Measurements from ENCODE around the gene SELENOP.

DNA sequence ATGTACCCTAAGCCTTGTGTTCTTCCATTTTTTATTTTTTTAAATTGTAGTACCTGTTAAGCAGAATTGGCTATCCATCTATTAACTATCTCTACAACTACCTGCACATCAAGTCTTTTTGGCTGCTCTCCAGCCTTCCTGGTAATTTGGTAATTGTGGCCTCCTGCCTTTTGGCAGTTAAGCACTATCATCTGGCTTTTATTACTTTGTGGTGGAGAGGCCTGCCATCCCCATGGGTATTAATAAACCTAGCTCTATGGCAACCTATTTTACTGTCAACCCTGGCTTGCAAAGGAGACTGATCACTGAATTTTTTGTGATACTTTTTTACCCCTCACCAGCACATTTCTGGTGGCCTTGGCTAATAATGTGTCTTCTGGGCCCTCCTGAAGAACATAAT is 20.5 kb downstream of the SELENOP start:
- TF ChIP-seq, protein P1, sequence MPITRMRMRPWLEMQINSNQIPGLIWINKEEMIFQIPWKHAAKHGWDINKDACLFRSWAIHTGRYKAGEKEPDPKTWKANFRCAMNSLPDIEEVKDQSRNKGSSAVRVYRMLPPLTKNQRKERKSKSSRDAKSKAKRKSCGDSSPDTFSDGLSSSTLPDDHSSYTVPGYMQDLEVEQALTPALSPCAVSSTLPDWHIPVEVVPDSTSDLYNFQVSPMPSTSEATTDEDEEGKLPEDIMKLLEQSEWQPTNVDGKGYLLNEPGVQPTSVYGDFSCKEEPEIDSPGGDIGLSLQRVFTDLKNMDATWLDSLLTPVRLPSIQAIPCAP (CRISPR knock-in tag; IDR thresholded peaks at IDR 0.05; ENCODE audit: borderline replicate concordance): no peak
- TF ChIP-seq, protein P2, sequence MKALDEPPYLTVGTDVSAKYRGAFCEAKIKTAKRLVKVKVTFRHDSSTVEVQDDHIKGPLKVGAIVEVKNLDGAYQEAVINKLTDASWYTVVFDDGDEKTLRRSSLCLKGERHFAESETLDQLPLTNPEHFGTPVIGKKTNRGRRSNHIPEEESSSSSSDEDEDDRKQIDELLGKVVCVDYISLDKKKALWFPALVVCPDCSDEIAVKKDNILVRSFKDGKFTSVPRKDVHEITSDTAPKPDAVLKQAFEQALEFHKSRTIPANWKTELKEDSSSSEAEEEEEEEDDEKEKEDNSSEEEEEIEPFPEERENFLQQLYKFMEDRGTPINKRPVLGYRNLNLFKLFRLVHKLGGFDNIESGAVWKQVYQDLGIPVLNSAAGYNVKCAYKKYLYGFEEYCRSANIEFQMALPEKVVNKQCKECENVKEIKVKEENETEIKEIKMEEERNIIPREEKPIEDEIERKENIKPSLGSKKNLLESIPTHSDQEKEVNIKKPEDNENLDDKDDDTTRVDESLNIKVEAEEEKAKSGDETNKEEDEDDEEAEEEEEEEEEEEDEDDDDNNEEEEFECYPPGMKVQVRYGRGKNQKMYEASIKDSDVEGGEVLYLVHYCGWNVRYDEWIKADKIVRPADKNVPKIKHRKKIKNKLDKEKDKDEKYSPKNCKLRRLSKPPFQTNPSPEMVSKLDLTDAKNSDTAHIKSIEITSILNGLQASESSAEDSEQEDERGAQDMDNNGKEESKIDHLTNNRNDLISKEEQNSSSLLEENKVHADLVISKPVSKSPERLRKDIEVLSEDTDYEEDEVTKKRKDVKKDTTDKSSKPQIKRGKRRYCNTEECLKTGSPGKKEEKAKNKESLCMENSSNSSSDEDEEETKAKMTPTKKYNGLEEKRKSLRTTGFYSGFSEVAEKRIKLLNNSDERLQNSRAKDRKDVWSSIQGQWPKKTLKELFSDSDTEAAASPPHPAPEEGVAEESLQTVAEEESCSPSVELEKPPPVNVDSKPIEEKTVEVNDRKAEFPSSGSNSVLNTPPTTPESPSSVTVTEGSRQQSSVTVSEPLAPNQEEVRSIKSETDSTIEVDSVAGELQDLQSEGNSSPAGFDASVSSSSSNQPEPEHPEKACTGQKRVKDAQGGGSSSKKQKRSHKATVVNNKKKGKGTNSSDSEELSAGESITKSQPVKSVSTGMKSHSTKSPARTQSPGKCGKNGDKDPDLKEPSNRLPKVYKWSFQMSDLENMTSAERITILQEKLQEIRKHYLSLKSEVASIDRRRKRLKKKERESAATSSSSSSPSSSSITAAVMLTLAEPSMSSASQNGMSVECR (CRISPR knock-in tag; IDR thresholded peaks at IDR 0.05): no peak
- no peak for TF ChIP-seq CBFA2T3 (IDR thresholded peaks at IDR 0.05)
- TF ChIP-seq MBD2 (IDR thresholded peaks at IDR 0.05; ENCODE audit: borderline replicate concordance, low read depth): no peak
- no peak for TF ChIP-seq KHSRP (IDR thresholded peaks at IDR 0.05)
- TF ChIP-seq, protein P3, sequence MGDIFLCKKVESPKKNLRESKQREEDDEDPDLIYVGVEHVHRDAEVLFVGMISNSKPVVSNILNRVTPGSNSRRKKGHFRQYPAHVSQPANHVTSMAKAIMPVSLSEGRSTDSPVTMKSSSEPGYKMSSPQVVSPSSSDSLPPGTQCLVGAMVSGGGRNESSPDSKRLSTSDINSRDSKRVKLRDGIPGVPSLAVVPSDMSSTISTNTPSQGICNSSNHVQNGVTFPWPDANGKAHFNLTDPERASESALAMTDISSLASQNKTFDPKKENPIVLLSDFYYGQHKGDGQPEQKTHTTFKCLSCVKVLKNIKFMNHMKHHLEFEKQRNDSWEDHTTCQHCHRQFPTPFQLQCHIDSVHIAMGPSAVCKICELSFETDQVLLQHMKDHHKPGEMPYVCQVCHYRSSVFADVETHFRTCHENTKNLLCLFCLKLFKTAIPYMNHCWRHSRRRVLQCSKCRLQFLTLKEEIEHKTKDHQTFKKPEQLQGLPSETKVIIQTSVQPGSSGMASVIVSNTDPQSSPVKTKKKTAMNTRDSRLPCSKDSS (IDR thresholded peaks at IDR 0.05; ENCODE audit: low read depth, partially characterized antibody): no peak
- no peak for TF ChIP-seq CHD4 (IDR thresholded peaks at IDR 0.05; ENCODE audit: insufficient read depth, insufficient replicate concordance, low read depth, low read length, poor library complexity, severe bottlenecking)

All from K562 (cell line).